GM12874 (cell line): ENCODE results near the gene MS4A1.

Experiments
- TF ChIP-seq, protein P1 (sequence below): IDR thresholded peaks from 2 replicates; pipeline ENCODE4 v1.5.1; 2011; ENCODE audit warnings: low read depth, mild to moderate bottlenecking, control low read depth, low read length, moderate library complexity; ENCODE audit not compliant: insufficient read depth

The MS4A1 gene

DNA sequence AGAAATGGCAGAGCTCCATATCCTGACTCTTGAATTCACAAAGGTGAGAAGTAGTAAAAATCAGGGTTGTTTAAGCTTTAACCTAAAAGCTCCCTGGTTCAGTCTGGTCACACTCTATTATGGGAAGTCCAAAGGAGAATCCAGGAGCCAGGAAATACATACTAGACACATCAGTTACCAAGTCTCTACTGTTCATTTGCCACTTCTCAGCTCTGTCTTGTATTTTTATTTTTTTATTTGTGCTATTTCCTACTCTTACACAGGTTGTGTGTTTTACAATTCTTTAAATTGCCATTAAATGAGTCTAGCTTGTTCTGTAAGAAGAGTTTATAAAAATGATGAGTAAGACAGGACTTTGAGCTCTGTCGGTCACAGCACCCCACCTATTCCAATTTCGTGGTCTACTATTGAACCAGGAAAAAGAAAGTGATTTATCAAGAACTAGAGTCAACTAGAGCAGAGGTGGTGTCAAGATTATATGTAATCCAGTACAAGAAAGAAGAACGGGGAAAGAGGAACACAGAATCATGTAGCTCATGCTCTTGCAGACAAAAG, 46.7 kb downstream of the MS4A1 start:
- TF ChIP-seq, protein P1, sequence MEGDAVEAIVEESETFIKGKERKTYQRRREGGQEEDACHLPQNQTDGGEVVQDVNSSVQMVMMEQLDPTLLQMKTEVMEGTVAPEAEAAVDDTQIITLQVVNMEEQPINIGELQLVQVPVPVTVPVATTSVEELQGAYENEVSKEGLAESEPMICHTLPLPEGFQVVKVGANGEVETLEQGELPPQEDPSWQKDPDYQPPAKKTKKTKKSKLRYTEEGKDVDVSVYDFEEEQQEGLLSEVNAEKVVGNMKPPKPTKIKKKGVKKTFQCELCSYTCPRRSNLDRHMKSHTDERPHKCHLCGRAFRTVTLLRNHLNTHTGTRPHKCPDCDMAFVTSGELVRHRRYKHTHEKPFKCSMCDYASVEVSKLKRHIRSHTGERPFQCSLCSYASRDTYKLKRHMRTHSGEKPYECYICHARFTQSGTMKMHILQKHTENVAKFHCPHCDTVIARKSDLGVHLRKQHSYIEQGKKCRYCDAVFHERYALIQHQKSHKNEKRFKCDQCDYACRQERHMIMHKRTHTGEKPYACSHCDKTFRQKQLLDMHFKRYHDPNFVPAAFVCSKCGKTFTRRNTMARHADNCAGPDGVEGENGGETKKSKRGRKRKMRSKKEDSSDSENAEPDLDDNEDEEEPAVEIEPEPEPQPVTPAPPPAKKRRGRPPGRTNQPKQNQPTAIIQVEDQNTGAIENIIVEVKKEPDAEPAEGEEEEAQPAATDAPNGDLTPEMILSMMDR = no peak

DNA sequence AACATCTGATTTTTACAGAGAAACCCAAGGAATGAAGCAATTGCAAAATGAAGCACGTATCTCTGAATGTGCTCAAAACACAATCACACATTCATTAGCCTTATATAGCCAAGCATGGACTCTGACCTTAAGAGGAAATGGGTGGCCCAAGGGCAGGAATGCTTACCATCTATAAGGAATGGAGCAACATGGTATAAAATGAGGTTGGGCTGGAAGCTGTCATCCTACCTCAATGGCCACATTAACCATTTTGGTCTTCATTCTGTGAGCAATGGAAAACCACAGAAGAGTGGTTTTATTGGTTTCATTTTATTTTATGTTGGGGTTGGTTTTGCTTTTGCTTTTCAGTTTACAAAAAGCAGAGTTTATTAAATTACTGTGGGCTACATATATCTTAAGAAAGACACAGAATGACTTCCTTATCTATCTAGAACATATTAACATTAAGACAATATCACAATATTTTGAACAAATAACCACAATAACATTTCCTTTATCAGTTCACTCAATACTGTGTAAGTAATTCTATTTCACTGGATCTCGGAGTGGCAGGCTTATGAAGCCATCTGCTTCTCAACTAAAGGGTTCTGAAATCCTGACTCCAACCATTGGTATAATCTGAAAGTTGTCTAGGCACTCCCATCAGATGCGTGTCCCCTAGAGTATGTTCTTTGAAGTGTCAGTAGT, 48.7 kb downstream of the MS4A1 start:
- TF ChIP-seq, protein P1 = no peak

DNA sequence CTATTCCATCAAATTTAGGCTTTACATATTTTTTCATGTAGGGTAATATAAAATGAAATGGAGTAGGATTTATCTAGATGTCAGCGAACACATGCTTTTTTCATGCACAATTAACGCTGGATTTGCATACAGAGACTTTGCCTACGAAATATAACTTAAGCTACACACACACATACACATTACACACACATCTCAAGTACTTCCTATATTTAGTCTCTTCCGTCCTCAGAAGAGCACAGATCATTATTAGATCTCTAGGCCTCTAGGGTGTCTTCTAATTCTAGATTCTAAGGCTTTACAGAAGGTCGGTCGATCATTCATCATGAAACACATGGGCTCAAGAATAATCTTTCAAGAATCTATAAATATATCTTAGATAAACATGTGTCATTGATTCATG, 55.7 kb downstream of the MS4A1 start:
- TF ChIP-seq, protein P1 = no peak

DNA sequence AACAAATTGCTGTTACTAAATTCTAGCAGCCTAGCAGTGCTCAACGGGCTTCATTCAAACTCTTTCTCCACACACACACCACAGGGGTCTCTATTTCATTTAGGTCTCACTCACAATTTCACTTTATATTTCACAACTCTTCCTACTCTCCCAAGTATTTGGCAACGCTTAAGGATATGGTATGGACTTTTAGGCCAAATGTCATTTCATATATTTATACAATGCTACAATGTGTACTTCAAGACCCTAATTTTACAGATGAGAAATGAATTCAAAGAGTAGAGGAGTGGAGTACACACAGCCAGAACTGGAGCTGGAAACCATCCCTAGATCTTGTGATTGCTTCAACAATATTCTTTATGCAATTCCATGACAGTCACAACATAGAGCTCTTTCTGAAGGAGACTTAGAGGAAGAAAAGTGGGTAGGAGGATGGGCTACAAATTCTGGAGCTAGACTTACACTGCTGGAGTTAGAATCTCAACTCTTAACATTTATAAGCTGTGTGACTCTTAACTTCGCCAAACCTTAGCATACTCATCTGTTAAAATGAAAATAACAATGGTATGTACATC, 57.1 kb downstream of the MS4A1 start:
- TF ChIP-seq, protein P1 = no peak

DNA sequence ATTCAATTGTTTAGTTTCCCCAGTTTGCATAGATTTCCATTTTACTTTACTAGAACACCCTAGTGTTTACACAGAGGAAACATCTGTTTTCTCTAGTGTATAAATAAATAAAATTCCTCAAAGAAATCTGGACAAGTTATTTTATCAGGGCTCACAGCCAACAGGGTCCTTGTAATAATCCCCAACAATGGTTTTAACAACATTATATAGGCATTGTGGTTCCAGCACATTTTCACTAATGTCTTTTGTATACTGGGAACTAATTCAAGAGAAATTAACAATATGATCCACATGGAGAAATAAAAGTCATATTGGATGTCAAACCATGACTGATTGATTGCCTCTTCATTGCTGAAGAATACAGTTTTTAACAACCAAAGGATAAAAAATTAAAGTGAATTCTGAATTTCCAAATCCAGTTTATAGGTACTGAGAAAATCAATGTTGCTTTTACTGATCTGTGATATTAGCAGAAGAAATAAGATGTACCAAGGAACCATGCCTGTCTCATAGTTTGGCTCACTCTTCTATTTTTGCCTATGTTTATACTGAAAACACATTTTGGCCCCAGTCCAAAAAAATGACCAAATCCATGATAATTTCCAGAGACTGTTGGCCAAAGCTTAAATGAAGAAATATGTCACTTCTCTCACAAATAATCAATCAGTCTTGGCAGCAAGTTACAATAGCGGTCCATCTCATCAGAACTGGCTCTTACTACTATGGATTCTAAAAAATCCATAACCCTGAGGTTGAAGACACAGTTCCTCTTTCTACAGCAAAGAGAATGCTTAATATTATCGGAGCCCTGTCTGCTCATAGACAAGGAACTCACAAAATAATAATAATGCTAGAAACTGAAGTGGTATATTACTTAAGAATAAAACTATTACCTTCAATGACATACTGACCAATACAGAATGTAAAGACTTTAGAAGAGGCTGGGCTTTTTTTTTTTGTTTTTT, 58.1 kb downstream of the MS4A1 start:
- TF ChIP-seq, protein P1 = no peak

DNA sequence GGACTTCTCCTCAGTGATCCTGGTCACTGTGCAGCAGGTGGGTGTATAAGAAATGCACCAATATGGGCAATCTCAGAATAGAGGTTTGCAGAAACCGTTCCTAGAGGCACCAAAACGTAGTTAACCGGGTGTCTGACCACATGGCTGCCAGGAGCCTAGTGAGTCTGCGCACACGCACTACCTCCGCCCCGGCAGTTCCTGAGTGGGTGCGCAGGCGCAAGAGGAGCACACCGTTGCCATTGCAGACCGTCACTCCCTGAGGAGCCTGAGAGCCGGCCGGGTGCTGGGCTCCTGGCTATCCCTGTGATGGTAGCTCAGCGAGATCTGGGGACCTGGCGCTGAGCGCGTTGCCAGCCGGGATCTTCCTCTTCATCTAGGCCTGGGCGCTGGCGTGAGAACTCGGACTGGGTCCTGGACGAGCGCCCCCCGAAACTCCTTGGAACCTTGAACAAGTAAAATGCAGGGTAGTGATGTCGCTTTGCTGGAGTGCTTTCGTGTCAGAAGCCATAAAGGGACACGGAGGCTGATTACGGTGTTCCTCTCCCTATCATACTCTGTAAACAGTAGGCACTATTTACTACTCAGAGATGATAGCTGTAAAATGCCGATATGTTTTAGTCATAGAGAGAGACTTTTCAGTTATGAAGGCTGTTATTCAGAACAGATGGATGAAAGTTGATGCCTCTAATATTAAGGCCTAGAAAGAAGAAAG, 59.7 kb downstream of the MS4A1 start, which contains the start of gene MS4A13:
Gene MS4A13, plus strand, starts transcription at position 249 of the 712 bp plus-strand sequence. CDS start 2,692 bp downstream, outside the sequence.
- TF ChIP-seq, protein P1 = no peak
